ENCODE results near the gene FAM110A. TPM values are rescaled to one million over a fixed set of nuclear protein-coding genes. Genes with fewer than 3 reads are reported as not detected.
A peak's percentile ranks its signal among the peaks of the same experiment; 100 is the strongest.
"Not testable (repeated sequence)": the region's sequence is repeated elsewhere in the genome, so short reads cannot be mapped to it uniquely, and the experiment has no call there.

FAM110A gene
- total RNA-seq, result 1.8 TPM
- long read RNA-seq, partial matches to known transcripts, result 2 of 3 reads
- long read RNA-seq, other reads (novel, unspliced or antisense), result 0 of 3 reads

DNA sequence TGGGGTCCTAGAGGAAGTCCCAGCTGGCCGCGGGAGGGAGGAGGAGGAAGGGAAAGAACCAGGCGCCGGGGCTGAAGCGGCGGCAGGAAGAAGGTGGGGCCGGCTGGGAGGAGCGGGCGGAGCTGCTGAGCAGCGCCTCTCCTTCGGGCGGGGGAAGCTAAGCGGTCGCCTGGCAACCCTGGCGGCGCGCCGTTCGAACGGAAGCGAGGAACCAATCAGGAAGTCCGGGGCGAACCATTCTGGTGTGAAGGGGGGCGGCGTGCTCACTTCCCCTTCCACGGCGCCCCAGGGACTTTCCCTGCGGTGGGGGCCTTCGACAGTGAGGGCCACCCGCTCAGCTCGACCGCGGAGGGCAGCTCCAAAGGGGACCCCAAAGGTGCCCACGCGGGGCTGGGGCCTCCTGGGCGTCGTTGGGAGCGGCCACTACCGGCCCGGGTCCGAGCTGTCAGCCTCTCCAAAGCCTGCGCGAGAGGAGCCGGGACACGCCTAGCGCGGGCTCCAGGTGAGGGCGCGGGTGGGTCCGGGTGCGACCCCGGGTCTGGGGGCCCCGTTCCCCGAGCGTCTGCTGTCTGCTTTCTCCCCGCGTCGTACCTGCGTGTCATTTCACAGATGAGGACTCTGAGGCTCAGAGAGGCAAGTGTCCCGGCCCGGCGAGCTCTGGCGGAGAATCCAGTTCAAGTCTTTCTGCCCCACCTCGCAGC lies at the start of gene FAM110A:
Gene FAM110A (plus strand): TSS at position 266 of the 701 bp plus-strand sequence. CDS start 11,090 bp downstream, outside the sequence.
- intact Hi-C loops (cut with DNase I), result loop anchor here (10.0 kb wide), 1 partner anchor 291 kb away; no protein-coding TSS in a partner anchor
- peak; percentile 99 for DNase-seq (ENCODE audit: low spot score)

DNA sequence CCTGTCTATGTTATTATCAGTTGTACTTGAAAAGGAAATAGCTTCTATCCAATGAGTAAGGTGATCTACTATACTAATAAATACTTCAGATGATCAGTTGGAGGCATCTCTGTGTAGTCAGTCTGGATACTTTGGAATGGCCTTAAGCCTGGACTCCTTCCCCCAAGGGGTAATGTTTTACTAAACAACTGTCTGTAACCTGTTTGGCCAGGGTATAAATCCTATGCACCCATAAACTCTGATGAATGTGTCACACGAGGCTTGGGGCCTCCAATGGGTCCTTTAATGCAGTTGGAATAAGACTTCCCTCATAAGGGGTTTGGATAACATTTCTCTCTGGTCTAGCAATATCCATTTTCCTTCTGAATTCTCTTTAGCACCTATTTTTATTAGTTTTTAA lies 45.7 kb upstream of the FAM110A start:
- no peak for DNase-seq (ENCODE audit: low spot score)
- intact Hi-C loops (cut with DNase I), result no loop called here

DNA sequence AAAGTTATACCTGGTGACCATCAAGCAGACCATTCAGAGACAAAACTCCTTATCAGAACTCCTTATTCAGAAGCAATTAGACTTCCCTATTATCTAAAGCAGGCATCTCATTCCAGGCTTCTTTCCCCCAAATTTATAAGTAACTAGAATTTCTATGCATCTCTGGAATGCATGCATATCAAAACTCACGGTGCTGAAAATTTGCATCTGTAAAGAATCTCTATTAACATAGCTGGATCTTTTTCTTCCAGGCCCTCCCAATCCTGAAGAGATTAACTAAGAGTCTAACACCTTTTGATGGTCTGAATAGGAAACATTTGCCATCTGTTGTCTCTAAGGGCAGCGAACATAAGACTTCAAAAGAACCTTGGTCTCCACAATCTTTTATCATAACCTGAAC lies 42.5 kb upstream of the FAM110A start:
- intact Hi-C loops (cut with DNase I), result no loop called here
- DNase-seq (ENCODE audit: low spot score), result no peak

DNA sequence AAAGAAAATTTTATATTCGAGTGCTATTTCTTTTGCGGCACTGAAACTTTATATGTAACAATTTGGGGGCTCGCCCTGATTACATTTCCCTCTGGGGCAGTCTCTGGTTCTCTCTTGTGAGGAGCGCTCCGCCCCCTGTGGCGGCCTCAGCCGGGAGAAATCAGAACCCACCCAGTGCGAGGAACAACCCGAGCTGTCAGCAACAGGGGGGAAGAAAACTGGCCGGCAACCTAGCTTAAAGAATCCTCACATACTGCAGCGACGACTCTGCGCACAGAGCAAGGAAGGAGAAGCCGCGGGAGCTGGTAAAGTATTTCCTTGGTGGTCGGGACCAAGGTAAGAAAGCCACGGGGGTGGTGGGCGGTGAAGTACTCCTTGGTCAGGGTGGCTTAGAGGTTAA lies 41.3 kb upstream of the FAM110A start:
- DNase-seq (ENCODE audit: low spot score), result no peak
- intact Hi-C loops (cut with DNase I), result no loop called here

DNA sequence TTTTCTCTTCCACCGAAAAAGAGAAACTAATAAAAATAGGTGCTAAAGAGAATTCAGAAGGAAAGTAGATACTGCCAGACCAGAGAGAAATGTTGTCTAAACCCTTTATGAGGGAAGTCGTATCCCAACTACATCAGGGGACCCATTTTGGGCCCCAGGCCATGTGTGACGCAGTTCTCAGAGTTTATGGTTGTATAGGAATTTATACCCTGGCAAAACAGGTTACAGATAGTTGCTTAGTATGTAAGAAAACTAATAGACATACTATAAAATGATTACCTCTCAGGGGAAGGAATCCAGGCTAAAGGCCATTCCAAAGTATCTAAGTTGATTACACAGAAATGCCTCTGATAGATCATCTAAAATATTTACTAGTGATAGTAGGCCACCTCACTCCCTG lies 36.6 kb upstream of the FAM110A start:
- intact Hi-C loops (cut with DNase I), result no loop called here
- no peak for DNase-seq (ENCODE audit: low spot score)

DNA sequence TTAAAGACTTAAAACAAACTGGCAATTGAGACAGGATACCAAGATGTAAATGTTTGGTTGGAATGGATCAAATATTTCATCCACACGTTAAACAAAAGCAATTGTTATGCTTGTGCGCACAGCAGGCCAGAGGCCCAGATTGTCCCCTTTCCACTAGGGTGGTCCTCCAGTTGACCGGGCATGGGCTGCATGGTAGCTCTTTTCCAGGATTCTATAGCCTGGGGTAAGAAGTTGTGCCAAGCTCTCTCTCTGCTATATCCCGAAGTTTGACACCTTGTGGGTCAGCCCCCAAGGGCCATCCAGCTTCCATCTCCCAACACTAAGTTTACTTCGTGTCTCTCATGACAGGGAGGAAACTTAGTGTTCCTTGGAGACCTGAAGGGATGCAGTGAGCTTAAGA lies 34.8 kb upstream of the FAM110A start:
- DNase-seq (ENCODE audit: low spot score); intact Hi-C loops (cut with DNase I): not testable (repeated sequence)

DNA sequence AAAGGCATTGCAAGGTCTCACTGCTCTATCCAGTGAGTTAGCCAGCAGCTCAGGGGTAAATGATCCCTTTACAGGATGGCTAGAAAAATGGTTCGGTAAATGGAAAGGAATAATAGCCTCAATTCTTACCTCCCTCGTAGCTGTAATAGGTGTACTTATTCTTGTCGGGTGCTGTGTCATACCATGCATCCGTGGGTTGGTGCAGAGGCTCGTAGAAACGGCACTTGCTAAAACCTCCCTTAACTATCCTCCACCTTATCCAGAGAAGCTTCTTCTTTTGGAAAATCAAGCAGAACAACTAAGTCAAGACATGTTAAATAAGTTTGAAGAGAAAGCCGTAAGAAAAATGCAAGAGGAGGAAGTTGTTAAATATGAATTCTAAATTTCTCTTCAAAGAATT lies 33.5 kb upstream of the FAM110A start:
- DNase-seq (ENCODE audit: low spot score); intact Hi-C loops (cut with DNase I): not testable (repeated sequence)

DNA sequence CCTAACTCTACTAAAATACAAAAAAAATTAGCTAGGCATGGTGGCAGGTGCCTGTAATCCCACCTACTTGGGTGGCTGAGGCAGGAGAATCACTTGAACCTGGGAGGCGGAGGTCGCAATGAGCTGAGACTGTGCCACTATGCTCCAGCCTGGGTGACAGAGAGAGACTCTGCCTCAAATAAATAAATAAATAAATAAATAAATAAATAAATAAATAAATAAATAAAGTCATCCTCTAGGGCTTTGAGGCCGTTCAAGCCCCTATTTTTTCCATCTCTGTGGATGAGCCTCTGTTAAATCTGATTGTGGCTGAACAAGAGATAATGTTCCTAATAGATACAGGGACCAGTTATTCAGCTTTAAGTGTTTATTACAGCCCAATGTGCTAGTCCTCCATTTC lies 31.8 kb upstream of the FAM110A start:
- intact Hi-C loops (cut with DNase I), result no loop called here
- DNase-seq (ENCODE audit: low spot score), result no peak

DNA sequence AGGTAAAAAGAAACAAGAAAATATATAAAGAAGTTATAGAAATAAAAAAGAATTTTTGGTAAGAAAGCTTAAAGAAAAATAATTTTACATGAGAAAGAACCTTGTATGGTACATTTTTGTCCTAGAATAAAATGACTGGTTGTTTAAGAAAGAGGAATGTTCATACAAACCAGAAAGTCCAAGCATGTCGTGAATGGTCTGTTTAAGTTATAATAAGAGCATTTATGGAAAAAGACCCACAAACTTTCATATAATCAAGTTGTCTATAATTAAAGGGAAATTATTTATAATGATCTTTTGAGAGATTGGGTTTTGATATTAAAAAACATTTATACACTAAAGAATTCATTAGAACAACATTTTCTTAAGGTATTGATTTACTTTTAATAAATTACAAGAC lies 27.8 kb upstream of the FAM110A start:
- no peak for DNase-seq (ENCODE audit: low spot score)
- intact Hi-C loops (cut with DNase I), result no loop called here

DNA sequence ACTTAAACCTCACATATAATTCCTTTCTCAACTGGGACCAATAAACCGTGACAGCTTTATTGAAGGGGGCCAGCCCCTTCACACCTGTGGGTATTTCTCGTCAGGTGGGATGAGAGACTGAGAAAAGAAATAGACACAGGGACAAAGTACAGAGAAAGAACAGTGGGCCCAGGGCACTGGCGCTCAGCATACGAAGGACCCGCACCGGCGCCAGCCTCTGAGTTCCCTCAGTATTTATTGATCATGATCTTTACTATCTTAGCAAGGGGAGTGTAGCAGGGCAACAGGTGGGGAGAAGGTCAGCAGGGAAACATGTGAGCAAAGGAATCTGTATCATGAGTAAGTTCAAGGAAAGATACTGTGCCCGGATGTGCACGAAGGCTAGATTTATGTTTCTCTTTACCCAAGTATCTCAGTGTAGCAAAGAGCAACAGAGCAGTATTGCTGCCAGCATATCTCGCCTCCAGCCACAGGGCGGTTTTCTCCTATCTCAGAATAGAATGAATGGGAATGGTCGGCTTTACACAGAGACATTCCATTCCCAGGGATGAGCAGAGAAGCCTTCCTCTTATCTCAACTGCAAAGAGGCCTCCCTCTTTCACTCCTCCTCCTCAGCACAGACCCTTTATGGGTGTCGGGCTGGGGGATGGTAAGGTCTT lies 21.6 kb upstream of the FAM110A start:
- not testable (repeated sequence) for DNase-seq (ENCODE audit: low spot score)
- intact Hi-C loops (cut with DNase I), result loop anchor here (10.0 kb wide), 1 partner anchor 293 kb away; no protein-coding TSS in a partner anchor

DNA sequence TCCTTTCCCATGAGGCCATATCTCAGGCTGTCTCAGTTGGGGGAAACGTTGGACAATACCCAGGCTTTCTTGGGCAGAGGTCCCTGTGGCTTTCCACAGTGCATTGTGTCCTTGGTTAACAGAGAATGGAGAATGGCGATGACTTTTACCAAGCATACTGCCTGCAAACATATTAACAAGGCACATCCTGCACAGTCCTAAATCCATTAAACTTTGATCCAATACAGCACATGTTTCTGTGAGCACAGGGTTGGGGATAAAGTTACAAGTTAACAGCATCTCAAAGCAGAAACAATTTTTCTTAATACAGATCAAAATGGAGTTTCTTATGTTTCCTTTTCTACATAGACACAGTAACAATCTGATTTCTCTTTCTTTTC lies 21.1 kb upstream of the FAM110A start:
- intact Hi-C loops (cut with DNase I), result loop anchor here (10.0 kb wide), 1 partner anchor 292 kb away; no protein-coding TSS in a partner anchor
- DNase-seq (ENCODE audit: low spot score), result not testable (repeated sequence)

DNA sequence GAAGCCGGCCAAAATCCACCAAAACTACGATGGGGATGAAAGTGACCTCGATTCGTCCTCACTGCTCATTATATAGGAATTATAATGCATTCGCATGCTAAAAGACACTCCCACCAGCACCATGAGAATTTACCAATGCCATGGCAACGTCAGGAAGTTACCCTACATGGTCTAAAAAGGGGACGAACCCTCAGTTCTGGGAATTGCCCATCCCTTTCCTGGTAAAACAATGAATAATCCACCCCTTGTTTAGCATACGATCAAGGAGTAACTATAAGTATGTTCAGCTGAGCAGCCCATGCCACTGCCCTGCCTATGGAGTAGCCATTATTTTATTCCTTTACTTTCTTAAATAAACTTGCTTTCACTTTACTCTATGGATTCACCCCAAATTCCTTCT lies 20.1 kb upstream of the FAM110A start:
- intact Hi-C loops (cut with DNase I), result loop anchor here (10.0 kb wide), 1 partner anchor 291 kb away; no protein-coding TSS in a partner anchor
- no peak for DNase-seq (ENCODE audit: low spot score)

DNA sequence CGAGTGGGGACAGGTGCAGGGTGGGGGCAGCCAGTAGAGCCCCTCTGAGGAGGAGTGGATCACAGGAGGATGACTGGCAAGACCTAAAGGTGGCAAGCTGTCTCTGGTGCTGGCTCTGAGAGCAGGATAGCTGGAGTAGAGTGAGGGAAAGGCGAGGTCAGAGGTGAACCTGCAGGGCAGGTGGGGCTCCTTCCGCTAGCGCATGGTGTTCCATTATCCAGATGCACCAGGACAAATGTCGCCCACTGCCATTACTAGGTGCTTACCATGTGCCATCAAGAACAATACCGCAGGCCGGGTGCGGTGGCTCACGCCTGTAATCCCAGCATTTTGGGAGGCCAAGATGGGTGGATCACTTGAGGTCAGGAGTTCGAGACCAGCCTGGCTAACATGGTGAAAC lies 18.3 kb upstream of the FAM110A start:
- no peak for DNase-seq (ENCODE audit: low spot score)
- intact Hi-C loops (cut with DNase I), result loop anchor here (5.0 to 10.0 kb wide), 3 partner anchors 77 to 397 kb away; no protein-coding TSS in a partner anchor

DNA sequence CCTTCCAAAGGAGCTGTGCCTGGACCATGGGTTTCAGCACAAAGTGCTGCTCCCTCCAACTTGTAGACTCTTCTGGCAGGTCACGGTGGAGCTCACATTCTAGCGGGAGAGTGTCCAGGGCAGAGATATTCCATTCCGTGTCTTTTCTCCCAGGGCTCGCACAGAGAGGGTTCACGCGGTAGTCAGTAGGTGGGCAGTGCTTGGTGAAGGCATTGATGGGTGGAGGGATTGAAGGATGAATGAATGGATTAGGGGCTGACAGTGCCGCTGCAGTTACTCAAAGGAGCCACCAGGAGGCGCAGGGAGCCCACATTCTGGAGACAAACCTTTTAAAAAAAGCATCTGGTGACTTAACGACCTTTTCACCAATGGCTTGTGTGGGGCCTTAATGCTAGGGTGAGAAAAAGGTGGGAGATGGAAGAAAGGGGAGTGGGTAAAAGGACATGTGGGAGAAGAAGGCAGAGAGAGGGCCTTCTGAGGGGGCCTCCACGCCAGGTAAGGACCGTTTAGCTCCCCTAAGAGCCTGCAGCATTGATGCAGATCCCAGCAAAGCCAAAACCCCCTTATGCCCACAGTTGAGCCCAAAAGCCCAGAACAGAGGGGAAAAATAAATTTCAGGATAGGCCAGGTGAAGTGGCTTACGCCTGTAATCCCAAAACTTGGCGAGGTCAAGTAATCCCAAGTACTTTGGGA lies 17.5 kb upstream of the FAM110A start:
- no peak for DNase-seq (ENCODE audit: low spot score)
- intact Hi-C loops (cut with DNase I), result loop anchor here (1.0 to 10.0 kb wide), 4 partner anchors 76 to 396 kb away; no protein-coding TSS in a partner anchor

DNA sequence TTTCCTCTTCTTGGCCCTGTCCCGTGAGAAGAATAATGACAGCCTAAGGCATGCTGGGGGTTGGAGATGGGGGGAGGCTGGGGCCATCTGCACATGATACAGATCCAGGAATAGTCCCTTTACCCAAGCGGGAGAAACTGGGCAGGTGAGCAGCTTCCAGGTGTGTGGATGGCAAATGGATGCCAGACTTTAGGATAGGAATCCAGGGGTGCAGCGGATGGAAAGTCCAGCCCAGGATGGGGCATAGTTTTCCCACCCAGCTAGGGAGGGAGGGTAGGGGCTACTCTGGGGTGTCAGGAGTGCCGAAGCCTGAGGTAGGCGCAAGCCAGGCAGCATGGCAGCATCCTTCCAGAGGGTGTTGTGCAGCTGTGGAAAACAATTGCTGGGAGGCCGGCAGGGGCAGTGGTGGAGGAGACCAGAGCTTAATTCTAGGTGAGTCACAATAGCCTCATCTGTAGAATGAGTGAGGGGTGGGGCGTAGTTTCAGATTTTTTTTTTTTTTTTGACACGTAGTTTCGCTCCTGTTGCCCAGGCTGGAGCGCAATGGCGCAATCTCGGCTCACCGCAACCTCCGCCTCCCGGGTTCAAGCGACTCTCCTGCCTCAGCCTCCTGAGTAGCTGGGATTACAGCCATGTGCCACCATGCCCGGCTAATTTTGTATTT lies 15.4 kb upstream of the FAM110A start:
- DNase-seq (ENCODE audit: low spot score), result no peak
- intact Hi-C loops (cut with DNase I), result loop anchor here (5.0 to 10.0 kb wide), 3 partner anchors 74 to 394 kb away; no protein-coding TSS in a partner anchor

DNA sequence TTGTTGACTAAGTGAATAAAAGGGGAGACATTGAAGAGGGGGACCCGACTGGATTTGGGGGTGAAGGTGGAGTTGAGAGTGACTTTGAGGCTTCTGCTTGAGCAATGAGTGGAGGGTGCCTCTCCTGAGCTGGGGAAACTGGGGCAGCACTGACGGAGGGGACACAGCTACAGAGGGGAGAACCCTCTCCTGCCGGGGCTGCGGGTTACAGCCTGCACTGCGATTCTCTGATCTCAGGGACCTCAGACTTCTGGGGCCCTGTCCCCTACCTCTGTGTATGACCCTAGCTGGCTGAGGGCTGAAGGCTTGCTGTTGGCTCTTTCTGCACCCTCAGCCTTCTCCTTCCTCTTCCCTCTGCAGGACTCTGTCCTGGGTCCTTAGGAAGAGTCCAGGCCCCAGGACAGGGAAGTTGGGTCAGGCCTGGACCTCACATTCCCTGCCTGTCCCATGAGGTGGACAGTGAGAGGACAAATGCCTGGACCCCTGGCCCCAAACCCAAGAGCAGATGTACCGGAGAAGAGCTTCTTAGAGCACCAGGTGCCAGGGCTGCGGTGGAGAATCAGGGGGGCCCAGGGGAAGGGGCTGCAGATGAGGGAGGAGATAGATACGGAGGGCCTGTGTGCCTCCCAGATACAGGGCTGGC lies 13.7 kb upstream of the FAM110A start:
- intact Hi-C loops (cut with DNase I), result loop anchor here (5.0 to 10.0 kb wide), 3 partner anchors 72 to 392 kb away; no protein-coding TSS in a partner anchor
- DNase-seq (ENCODE audit: low spot score), result no peak

DNA sequence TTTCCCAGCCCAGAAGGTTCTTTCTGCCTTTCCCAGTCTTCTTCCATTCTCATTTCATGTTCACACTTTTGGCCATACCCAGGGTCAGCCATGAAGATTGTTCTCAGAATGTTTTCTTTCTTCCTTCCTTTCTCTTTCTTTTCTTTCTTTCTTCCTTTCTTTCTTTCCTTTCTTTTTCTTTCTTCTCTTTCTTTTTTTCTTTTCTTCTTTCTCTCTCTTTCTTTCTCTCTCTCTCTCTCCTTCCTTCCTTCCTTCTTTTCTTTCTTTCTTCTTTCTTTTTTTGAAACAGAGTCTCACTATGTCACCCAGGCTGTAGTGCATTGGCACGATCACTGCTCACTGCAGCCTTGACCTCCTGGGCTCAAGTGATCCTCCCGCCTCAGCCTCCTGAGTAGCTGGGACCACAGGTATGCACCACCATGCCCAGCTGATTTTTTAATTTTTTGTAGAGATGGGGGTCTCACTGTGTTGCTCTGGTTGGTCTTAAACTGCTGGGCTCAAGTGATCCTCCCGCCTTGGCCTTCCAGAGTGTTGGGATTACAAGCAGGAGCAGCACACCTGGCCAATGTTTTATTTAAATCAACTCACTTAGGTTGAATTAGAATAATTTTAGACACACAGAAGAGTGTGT lies 13.1 kb upstream of the FAM110A start:
- intact Hi-C loops (cut with DNase I), result no loop called here
- no peak for DNase-seq (ENCODE audit: low spot score)

DNA sequence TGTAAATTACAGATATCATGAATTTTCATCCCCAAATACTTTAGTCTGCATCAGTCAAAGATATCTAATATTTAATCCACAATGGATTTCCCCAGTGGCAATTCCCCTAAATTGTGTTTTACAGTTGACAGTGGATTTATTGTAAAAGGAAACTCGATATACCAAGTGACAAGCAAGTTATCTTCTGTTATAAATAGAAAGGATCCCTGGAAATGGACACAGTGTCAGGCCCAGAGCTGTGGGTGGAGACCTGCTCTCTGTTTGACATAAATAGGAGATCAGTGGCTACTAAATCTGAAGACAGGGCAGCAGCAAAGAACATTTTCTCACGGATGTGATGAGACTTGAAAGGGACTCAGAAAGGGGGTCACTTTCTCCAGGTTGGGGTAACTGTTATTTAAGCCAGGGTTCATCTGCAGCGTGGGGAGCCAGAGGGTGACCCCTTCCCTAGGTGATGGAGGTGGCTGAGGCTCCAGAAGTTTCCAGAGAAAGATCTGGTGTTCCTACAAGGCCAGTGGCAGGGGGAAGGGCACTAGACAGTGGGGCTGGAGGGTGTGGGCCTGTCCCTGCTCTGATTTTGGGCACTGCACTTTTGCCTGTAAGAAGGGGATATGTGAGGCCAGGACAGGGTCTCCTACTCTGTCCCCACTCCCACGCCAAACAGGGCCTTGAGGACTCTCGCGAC lies 12.3 kb upstream of the FAM110A start:
- intact Hi-C loops (cut with DNase I), result no loop called here
- DNase-seq (ENCODE audit: low spot score), result no peak

Measured in cardiac septum (tissue), 1 donor.